Fibroblast of lung (primary cell): ENCODE measurements around the gene DYNC2I2.

Experiments
- CTCF ChIP-seq, 2 donors: IDR thresholded peaks in 1 of 2; conservative IDR thresholded peaks in 1 of 2; 1 replicate in 1 of 2; 2 replicates in 1 of 2; pipeline ENCODE4 v1.5.1; 2011 to 2012; ENCODE audit warnings: low read length in 2 of 2, control low read depth in 1 of 2, inconsistent platforms in 1 of 2, low read depth in 1 of 2, mild to moderate bottlenecking in 1 of 2
- EZH2 ChIP-seq: IDR thresholded peaks from 2 replicates; pipeline ENCODE4 v1.5.1; 2012; ENCODE audit warnings: low read length, control low read depth, mild to moderate bottlenecking; ENCODE audit errors: missing control alignments

- TF ChIP-seq CTCF (conservative IDR thresholded peaks at IDR 0.05 in 1 of 2, IDR thresholded peaks at IDR 0.05 in 1 of 2; ENCODE audit: low read depth in 1 of 2, low read length in 2 of 2) (peak; percentile 73 to 91), EZH2 (no peak)
Measured at GRCh38 chr9:128635266-128636023, 21.2 kb downstream of the DYNC2I2 start.
